ENCODE results near the gene CIT. TPM values are rescaled to one million over a fixed set of nuclear protein-coding genes. Genes with fewer than 3 reads are reported as not detected.
A peak's percentile ranks its signal among the peaks of the same experiment; 100 is the strongest.
"Not testable (repeated sequence)": the region's sequence is repeated elsewhere in the genome, so short reads cannot be mapped to it uniquely, and the experiment has no call there.

The CIT gene
- total RNA-seq, 1 experiment from 2014 or later: 11.3 TPM

DNA sequence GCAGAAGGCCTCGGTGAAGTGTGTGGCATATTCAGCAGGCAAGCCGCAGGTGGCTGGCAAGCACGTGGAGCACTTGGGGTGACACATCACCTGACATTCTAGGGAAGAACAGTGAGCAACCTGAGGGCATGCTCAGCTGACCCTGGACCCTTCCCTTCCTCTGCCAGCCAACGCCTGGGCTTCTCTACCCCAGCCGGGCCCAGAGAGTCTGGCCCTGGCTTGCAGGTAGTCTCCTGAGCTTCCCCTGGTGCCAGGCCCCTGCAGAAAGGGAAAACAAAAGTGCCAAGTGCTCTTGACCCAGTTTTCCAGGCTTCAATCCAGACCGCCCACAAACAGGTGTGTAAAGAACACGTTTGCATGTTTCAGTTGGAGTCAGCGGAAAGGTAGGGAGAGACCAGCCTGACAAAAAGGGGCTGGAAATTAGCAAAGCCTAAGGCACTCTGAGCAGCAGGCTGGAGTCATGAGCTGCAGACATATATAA lies 163.5 kb downstream of the CIT start:
- in situ Hi-C loops (cut with HindIII; ENCODE audit: low sequenced_read_pairs): no loop called here
- DNase-seq (ENCODE audit: low spot score): peak; percentile 85

DNA sequence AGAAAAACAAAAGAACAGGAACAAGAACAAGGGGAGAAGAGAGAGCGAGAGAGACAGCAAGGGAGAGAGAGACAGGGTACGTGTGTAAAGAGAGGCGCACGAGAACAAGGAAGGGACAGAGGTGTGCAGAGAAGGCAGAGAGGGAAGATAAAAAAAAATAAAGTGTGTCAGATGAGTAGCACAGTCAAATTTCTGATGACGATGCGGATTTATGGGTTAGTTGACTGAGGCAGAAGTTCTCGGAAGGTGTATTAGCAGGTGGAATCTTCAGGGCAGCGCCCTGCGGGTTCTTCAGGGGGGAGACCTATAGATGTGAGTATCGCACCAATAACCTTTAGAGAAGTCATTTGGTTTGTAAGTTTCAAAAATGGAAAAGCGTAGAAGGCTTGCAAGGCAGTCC lies 164.4 kb downstream of the CIT start:
- in situ Hi-C loops (cut with HindIII; ENCODE audit: low sequenced_read_pairs): no loop called here
- DNase-seq (ENCODE audit: low spot score): no peak

DNA sequence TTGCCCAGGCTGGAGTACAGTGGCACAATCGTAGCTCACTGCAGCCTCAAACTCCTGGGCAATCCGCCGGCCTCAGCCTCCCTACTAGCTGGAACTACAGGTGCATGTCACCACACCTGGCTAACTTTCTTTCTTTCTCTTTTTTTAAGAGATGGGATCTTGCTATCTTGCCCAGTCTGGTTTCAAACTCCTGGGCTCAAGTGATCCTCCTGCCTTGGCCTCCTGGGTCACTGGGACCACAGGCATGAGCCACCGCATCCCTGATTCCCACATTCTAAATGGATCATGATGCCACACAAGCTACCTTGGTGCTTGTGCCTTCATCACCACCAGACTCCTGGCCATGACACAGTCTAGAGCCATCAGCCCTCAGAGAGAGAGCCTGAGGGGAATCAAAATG lies 165.4 kb downstream of the CIT start:
- in situ Hi-C loops (cut with HindIII; ENCODE audit: low sequenced_read_pairs): no loop called here
- DNase-seq (ENCODE audit: low spot score): no peak

DNA sequence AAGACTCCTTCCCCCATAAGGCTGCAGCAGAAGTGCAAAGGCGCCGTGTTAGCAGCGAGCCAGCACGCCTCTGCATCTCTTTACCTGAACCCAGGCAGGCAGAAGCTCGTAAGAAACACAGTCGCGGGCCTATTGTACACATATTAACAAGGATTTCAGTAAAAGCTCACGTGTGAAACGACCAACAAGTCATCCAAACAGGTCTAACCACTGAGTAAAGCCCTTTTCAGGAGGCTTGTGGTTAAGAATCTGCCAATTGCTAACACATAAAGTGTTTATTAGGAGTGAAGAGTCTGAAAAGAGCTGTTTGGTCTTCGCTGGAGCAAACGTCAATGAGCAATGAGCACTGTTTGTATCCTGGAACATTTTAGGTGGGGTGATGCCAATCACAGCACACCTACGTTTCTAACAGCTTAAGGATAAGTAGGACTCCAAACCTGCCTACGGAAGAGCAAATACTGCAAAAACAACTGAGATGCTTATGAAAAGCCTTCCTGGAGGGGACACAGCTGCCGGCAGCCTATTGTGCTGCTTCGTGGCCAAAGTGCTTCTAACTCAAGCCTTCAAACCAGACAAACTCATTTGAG lies 166.1 kb downstream of the CIT start:
- in situ Hi-C loops (cut with HindIII; ENCODE audit: low sequenced_read_pairs): no loop called here
- DNase-seq (ENCODE audit: low spot score): no peak

DNA sequence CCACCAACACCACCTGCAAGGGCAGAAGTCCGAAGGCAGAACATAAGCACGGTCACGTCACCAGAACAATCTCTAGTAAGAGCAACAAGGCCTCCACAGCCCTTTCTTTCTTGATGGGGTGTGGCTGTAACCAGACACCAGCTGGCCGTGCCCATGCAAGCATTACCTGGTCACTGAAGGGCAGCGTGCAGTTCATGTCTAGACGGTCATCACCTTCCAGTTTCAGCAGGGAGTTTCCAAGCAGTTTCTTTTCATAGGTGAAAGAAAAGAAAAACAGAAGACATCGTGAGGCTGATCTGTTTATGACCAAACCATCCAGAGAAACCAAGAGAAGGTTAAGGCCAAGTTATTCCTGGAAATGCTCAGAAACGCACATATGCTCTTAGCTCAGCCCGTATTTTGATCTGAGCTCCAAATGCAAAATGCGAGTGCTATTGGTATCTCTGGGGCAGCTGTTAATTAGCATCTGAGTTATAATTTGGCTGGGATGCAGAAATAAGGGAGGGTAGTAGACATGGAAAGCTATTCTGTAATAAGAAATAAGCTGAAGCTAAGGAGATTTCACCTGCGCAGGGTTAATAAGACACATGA lies 166.7 kb downstream of the CIT start:
- no peak for DNase-seq (ENCODE audit: low spot score)
- in situ Hi-C loops (cut with HindIII; ENCODE audit: low sequenced_read_pairs): no loop called here

DNA sequence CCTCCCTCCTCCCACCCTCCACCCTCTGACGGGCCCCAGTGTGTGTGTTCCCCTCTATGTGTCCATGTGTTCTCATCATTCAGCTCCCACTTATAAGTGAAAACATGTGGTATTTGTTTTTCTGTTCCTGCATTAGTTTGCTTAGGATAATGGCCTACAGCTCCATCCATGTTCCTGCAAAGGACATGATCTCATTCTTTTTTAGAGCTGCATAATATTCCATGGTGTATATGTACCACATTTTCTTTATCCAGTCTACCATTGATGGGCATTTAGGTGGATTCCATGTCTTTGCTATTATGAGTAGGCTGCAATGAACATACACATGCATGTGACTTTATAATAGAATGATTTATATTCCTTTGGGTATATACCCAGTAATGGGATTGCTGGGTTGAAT lies 170.7 kb downstream of the CIT start:
- DNase-seq (ENCODE audit: low spot score); in situ Hi-C loops (cut with HindIII; ENCODE audit: low sequenced_read_pairs): not testable (repeated sequence)

DNA sequence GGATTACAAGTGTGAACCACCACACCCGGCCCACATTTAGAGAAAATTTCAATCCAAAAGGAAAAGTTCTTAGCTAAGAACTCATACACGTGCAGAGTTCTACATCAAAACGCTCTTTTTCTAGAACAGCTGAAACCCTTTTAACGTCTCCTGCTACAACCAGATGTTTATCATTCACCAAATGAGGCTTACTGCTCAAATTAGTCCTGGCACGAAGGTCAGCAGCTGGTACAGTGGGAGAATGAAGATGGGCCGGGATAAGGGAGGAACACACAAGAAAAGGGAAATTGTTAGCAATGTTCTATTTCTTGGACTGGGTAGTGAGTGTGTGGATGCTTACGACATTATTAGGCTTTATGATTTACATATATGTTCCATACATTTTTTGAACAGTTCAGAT lies 171.9 kb downstream of the CIT start:
- in situ Hi-C loops (cut with HindIII; ENCODE audit: low sequenced_read_pairs): no loop called here

DNA sequence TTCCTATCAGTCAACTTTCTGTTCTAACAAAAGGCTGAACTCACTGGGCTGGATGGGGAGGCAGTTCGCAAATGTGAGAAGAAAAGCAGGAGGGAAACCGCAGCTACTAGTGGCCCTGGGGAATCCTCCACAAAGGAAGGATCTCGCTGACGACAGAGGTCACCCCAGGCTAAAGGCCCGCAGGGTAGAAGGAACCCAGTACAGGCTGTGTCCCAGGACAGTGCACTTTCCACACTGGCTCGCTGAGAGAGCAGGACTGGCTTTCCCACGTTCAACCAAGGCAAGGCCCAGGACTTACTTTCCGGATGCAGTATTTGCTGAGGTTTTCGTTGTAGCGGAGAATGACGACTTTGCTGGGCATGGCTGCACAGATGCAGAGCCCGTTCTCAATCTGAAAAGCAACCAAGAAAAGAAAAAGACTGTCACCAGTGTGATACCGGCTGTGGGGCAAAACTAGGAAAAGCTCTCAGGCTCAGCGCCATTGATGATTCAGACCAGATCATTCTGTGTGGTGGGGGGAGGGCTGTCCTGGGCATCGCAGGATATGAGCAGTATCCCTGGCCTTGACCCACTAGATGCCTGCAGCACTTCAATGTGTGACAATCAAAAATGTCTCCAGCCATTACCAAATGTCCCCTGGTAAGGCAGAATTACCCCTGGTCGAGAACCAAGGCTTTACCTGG lies 172.9 kb downstream of the CIT start:
- no peak for DNase-seq (ENCODE audit: low spot score)
- in situ Hi-C loops (cut with HindIII; ENCODE audit: low sequenced_read_pairs): no loop called here

More for the DNA sequence above, 171.9 kb downstream of the CIT start:
- DNase-seq (ENCODE audit: low spot score): no peak

DNA sequence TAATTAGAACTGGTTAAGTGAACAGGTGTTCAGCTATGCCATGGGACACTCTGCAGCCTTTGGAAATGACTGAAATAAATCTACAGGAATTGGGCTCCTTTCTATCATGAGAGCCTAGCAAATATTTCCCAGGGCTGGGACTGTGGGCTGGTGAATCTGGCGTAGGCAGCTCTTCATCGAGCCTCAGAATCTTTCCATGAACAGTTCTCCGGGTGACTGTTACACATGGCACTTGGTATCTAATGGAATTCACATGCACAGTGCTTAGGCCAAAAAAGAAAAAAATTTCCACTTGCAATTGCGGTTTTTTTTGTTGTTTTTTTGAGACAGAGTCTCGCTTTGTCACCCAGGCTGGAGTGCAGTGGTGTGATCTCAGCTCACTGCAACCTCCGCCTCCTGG lies 177.0 kb downstream of the CIT start:
- in situ Hi-C loops (cut with HindIII; ENCODE audit: low sequenced_read_pairs): no loop called here
- no peak for DNase-seq (ENCODE audit: low spot score)

DNA sequence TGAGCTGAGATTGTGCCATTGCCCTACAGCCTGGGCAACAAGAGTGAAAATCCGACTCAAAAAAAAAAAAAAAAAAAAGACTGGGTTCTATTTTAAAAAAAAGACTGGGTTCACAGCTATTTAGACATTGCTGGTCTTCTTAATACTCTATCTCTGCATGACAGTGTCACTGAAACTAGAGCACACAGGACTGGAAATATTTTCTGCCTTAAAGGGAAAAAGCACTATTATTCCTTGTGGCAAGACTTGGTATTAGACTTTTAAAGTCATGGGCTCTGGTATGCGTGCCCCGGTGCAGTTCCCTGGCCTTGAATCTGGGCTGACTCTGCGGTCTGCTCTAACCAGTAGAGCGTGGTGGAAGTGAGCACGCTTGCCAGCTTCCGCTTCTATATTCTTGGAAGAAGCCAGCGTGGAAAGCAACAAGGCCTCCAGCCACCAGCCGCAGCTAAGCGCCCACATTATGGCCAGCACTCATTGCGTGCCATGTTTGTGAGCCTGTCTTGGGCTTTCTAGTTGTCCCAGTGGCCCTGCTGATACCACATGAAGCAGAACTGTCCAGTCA lies 177.8 kb downstream of the CIT start:
- DNase-seq (ENCODE audit: low spot score): peak; percentile 37
- in situ Hi-C loops (cut with HindIII; ENCODE audit: low sequenced_read_pairs): no loop called here

DNA sequence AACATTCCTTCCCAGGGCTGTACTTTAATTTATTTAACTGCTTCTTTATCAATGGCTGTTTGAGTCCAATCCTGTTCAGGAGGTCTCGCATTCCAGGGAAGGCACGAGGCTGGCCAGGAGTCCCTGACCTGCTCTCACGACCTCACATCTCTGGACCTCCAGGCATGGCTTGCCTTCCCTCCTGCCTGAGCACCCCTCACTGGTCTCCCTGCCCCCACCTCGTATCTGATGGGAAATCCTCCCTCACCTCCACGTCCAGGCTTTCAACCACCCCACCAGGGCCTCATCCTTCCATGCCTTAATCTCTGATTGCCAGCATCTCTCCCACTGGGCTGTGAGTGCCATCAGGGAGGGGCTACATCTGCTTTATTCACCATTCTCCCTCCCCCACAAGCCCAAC lies 180.2 kb downstream of the CIT start:
- in situ Hi-C loops (cut with HindIII; ENCODE audit: low sequenced_read_pairs): no loop called here
- no peak for DNase-seq (ENCODE audit: low spot score)

DNA sequence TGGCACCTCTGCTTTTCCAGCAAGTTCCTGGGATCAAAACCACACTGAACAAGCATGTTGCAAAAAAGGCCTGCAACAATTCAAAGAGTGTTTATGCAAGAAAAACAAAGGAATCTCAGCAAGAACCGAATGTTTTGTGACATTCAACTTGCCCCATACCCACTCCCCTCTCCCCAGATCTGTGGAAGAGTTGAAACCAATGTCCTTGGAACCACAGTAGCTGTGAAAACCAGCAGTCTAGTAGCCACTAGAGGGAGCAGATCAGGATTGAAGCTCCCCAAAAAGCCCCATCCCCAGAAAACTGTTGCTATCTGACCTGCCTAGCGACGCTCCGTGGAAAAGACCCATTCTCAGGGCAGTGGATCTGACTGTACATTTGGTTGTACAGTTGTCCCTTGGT lies 182.1 kb downstream of the CIT start:
- DNase-seq (ENCODE audit: low spot score): no peak
- in situ Hi-C loops (cut with HindIII; ENCODE audit: low sequenced_read_pairs): no loop called here

DNA sequence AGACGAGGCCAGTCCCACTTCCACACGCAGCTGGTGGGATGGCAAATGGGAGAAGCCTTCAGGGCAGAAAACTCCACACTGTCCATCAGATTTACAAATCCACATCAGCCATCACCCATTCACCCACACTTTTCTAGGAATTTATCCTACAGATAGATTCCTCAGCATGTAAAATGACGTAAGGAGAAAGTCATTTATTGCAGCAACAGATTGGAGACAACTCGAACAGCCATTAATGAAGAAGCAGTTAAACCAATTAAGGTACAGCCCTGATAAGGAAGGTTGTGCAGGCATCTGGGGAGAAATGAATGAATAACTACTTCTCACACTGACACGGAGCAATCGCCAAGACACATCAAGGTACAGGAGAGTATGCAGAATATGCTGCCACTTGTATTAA lies 183.0 kb downstream of the CIT start:
- no peak for DNase-seq (ENCODE audit: low spot score)
- in situ Hi-C loops (cut with HindIII; ENCODE audit: low sequenced_read_pairs): no loop called here

DNA sequence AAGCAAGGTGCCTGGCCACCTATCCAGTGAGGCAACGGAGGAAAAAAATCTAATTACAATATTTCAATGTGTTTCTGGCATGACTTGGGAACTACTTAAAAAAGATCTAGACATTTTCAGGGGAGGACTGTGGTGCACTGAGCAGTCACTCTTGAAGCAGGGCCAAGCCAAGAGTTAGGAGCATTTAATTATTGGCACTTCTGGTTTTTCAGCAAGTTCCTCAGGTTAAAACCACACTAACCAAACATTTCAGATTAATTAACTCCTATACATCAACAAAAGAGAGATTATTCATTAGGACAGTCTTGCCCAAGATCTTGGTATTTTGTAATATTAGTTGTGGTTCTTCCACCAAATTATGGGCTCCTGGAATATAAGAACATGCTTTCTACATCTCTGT lies 183.6 kb downstream of the CIT start:
- in situ Hi-C loops (cut with HindIII; ENCODE audit: low sequenced_read_pairs): no loop called here
- no peak for DNase-seq (ENCODE audit: low spot score)

DNA sequence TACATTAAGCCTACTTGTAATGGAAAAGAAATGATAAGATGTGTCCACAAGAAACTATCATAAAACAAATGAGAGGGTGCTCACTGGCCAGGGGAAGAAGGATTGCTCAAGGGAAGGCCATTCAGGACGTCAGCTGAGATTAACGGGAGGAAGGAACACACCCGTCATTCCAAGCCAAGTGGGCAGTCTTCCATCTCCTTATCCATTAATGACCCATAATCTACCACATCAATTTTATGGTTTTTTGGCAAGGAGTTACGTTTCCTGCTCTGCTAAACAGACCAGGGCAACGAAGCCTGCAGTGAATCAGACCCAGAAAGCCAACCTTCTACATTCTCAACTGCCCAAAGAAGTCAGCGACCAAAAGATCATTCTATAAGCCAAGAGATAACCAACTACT lies 184.1 kb downstream of the CIT start:
- DNase-seq (ENCODE audit: low spot score): peak; percentile 14
- in situ Hi-C loops (cut with HindIII; ENCODE audit: low sequenced_read_pairs): no loop called here

DNA sequence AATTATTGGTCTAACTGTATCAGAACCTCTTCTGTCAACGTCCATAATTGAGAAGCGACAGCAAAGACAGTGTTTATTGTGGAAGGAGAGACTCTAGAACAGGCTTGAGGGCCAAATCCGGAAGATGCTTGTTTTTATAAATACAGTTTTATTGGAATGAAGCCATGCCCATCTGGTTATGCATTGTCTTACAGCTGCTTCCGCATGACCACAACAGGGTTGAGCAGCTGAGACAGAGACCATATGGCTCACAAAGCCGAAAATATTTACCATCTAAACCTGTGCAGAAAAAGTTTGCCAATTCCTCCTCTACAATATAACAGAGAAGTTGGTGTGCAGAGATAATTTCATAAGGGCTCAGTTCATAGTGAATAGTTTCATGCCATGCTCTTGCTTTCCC lies 184.7 kb downstream of the CIT start:
- no peak for DNase-seq (ENCODE audit: low spot score)
- in situ Hi-C loops (cut with HindIII; ENCODE audit: low sequenced_read_pairs): no loop called here

DNA sequence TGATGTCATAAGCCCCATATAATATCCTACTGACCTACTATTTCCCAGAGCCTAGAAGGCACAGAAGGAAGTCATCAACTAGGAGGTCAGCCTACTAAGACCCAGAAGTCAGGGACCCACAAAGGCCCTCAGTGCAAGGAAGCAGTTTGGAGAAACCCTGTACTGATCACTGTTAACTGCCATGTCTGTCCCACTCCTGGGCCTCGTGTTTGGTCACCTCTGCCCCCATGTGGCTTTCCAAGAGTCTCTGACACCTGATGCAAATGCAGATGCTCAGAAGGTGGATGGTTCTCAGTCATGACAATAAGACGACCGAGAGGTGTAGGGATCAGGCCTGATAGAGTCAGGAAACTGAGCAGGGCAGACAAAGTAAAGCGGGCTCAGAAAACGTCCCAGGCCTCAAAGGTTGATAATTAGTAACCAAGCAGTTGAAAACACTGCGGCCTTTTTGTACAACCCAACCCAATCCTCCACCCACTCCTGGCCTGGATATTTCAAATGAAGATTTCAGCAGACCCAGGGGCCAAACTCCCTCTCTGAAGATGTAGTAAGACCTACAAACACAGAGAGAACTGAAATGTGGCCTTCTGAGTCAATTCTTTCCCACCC lies 185.8 kb downstream of the CIT start:
- in situ Hi-C loops (cut with HindIII; ENCODE audit: low sequenced_read_pairs): no loop called here
- no peak for DNase-seq (ENCODE audit: low spot score)

DNA sequence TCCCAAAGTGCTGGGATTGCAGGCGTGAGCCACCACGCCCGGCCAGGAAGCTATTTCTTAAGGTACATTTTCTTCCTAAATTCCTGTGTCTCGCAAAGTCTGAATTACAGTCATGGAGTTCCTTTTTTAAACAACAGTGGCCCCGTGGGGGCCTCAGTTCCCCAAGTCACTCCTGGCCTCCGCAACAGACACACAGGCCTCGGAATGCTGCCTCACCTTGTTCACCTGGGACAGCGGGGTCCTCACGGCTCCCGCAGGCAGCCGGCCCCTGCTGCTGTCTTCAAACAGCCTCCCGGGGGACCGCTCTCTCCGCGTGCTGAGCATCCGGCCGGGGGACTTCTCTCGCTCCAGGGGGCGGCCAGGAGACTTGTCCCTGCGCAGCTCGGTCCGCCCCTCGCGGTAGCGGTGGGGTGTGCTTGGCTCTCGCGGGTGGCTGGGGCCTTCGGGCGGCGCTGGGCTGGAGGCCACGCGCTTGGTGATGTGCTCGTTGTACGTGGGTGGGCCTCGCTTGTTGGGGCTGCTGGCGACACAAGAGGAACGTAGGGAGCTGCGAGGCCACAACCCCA lies 187.1 kb downstream of the CIT start:
- DNase-seq (ENCODE audit: low spot score): no peak
- in situ Hi-C loops (cut with HindIII; ENCODE audit: low sequenced_read_pairs): no loop called here

DNA sequence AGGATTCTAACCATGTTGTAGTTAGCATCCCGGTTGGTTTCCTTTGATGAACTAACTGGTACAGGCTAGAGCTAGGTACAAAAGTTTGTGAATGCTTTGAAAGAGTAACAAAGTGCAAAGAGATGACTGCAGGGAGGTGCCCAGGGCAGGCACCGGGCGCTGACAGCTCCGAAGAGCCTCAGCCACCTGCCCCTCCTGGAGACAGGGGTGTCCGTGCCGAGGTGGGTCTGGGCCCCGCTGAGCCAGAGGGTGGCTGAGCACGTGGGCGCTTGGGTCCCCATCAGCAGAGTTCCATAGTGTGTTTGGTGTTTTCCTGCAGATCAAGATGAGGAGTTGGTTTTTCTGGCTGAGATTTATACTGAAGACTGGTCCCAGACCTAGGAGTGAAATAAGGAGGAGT lies 189.2 kb downstream of the CIT start:
- in situ Hi-C loops (cut with HindIII; ENCODE audit: low sequenced_read_pairs): no loop called here
- DNase-seq (ENCODE audit: low spot score): no peak

DNA sequence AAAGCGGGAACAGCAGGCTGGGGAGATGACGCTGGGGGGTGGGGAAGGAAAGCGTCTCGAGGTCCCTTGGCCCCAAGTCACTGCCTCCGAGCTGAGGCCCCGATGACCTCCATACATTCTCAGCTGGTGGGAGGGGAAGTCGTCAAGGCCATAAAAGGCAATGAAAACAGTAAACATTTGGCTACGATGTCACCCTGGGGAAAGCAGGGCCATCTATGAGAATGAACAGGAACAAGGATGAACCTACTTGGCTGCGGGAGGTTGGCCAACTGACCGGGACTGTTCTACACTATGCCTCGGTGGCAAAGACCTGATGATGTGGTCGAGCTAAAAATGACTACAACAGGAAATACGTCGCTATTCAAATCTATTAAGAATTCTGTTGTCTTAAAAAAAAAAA lies 189.7 kb downstream of the CIT start:
- no peak for DNase-seq (ENCODE audit: low spot score)
- in situ Hi-C loops (cut with HindIII; ENCODE audit: low sequenced_read_pairs): no loop called here

All from G401 (cell line).